D721Med (cell line): ENCODE results near the gene DDC.
"Not testable (repeated sequence)": the region's sequence is repeated elsewhere in the genome, so short reads cannot be mapped to it uniquely, and the experiment has no call there.

Experiments used
- DNase-seq: peaks from one replicate; pipeline ENCODE4 v3.0.0; 2011; ENCODE audit warnings: low spot score; ENCODE audit not compliant: insufficient read length
- FAIRE-seq: peaks from 2 replicates; lab custom pipeline; 2011; peaks lifted over from hg19 to GRCh38; lab: Jason Lieb, UNC
- CTCF ChIP-seq: IDR thresholded peaks from 2 replicates; pipeline ENCODE4 v1.5.1; 2012; ENCODE audit warnings: mild to moderate bottlenecking, control low read depth; ENCODE audit not compliant: insufficient read depth; ENCODE audit errors: missing control alignments

DDC gene

DNA sequence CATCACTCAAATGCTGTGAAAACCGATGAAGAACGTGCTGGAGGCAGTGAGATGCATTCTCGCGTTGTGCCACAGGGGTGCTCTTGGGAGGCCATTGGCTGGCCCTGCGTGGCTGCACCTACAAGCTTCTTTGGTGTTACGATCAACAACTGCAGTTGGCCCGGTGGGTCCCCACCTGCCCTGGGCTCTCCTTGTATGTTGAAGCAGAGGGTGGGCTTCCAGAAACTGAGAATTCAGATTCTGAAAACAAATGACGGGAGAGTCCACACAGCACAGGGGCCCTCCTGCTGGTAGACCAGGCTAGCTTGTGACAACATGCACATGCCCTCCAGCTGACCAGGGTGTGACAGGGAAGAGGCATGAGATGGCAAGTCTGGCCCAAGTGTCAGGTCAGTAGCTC lies 23.7 kb upstream of the DDC start:
- no peak for DNase-seq
- FAIRE-seq, result no peak
- no peak for TF ChIP-seq CTCF

DNA sequence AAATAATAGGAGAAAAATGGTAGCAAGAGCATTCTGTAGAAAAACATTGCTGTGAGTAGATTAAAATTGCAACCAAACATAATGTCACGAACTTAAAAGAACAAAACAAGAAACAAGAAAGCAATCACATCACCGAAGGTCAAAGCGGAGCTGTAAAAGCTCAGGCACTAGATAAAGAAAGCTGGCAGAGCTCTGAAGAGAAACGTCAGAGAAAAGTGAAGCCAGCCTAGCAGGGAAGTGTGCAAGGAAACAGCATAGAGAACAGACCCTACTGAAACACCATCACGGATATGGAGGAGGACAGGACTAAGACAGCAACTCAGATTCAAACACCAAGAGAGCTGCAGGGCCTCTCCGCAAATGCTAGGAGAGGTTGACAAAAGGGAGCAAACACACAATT lies 22.5 kb upstream of the DDC start:
- no peak for FAIRE-seq
- no peak for DNase-seq
- no peak for TF ChIP-seq CTCF

- no peak for TF ChIP-seq CTCF
- DNase-seq (no peak), FAIRE-seq (no peak)
Measured at GRCh38 chr7:50584793-50585408, 19.7 kb upstream of the DDC start.

DNA sequence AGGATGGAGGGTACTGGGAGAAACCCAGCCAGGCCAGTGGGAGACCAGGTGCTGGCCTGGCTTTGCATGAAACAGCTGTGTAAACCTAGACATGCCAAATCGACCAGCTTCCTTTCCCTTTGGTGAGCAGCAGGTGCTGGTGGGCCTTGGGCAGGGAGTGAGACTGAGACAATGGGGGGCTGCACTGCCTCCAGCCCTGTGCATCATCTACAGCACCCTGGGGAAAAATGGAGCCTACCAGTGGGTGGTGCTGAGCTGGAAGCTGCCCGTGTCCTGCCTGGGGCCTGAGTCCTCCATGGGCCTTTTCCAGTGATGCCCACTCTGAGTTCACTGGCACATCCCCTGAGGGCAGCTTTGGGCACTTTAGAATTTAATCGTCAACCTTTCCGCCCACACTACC lies 19.2 kb upstream of the DDC start:
- FAIRE-seq (no peak), DNase-seq (no peak)
- no peak for TF ChIP-seq CTCF

DNA sequence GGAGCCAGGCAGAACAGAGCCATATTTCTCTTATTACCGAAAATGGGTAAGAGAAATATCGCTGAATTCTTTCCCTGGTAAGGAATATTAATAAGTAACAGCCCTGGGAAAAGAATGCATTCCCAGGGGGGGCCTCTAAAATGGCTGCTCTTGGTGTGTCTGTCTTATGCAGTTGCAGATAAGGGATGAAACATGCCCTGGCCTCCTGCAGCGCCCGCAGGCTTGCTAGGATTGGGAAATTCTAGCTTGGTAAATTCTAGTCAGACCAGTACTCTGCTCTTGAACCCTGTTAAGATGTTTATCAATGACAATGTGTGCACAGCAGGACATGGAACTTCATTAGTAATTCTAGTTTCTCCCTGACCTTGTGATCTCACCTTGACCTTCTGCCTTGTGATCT lies 18.1 kb upstream of the DDC start:
- not testable (repeated sequence) for FAIRE-seq, DNase-seq

GRCh38 chr7:50582271-50582670 lies 17.1 kb upstream of the DDC start:
- DNase-seq, FAIRE-seq: not testable (repeated sequence)

- not testable (repeated sequence) for FAIRE-seq, DNase-seq
Measured at GRCh38 chr7:50580666-50581065, 15.5 kb upstream of the DDC start.

DNA sequence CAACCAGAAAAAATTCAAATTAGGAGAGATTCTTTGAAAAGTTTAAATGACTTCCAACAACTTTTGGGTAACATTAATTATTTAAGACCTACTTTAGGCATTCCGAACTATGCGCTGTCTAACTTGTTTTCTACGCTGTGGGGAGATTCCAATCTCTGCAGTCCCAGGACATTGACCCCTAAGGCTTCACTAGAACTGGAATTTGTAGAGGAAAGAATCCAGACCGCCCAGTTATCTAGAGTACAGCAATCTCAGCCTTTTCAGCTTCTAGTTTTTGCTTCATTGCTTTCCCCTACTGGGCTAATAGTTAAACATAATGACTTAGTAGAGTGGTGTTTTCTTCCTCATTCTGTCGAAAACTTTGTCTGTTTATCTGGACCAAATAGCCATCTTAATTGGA lies 14.9 kb upstream of the DDC start:
- DNase-seq (no peak), FAIRE-seq (no peak)
- no peak for TF ChIP-seq CTCF

GRCh38 chr7:50578105-50578504 lies 12.9 kb upstream of the DDC start:
- not testable (repeated sequence) for DNase-seq, FAIRE-seq
